Activated naive CD4-positive, alpha-beta T cell treated with anti-CD3 and anti-CD28 coated beads, Interleukin-2, amount 50 U/mL, for 72 hours (primary cell): ENCODE data around the gene PREX1. TPM values are rescaled to one million over a fixed set of nuclear protein-coding genes. Genes with fewer than 3 reads are reported as not detected.
A peak's percentile ranks its signal among the peaks of the same experiment; 100 is the strongest.
"Not testable (repeated sequence)": the region's sequence is repeated elsewhere in the genome, so short reads cannot be mapped to it uniquely, and the experiment has no call there.

ENCODE experiments used
- ATAC-seq, 2 donors: fragments of 150-1000 bp; cut with Tn5 transposase; 2 replicates each; pipeline ENCODE4 v1.10.0; 2021; ENCODE audit warnings: mild to moderate bottlenecking in 2 of 2, moderate library complexity in 2 of 2
- DNase-seq, 2 donors: peaks; one replicate each; pipeline ENCODE4 v3.0.0; 2021 to 2022; ENCODE audit warnings: low spot score in 2 of 2
- H3K27ac Mint-ChIP-seq, 2 donors: one replicate each; pipeline ENCODE4 v1.8.0; 2022; ENCODE audit warnings: mild to moderate bottlenecking in 2 of 2, mixed read lengths in 2 of 2
- H3K36me3 Mint-ChIP-seq, 2 donors: one replicate each; pipeline ENCODE4 v1.8.0; 2022; ENCODE audit warnings: mixed read lengths in 2 of 2
- H3K9me3 Mint-ChIP-seq, 2 donors: one replicate each; pipeline ENCODE4 v1.8.0; 2022; ENCODE audit warnings: mixed read lengths in 2 of 2
- total RNA-seq, 2 donors: library from RNA; stranded (reverse); gene quantifications; one replicate each; pipeline ENCODE4 v1.2.3, GENCODE V29; 2022

Gene PREX1
- total RNA-seq, 2 donors from 2014 or later, result 30.6 to 51.8 TPM

DNA sequence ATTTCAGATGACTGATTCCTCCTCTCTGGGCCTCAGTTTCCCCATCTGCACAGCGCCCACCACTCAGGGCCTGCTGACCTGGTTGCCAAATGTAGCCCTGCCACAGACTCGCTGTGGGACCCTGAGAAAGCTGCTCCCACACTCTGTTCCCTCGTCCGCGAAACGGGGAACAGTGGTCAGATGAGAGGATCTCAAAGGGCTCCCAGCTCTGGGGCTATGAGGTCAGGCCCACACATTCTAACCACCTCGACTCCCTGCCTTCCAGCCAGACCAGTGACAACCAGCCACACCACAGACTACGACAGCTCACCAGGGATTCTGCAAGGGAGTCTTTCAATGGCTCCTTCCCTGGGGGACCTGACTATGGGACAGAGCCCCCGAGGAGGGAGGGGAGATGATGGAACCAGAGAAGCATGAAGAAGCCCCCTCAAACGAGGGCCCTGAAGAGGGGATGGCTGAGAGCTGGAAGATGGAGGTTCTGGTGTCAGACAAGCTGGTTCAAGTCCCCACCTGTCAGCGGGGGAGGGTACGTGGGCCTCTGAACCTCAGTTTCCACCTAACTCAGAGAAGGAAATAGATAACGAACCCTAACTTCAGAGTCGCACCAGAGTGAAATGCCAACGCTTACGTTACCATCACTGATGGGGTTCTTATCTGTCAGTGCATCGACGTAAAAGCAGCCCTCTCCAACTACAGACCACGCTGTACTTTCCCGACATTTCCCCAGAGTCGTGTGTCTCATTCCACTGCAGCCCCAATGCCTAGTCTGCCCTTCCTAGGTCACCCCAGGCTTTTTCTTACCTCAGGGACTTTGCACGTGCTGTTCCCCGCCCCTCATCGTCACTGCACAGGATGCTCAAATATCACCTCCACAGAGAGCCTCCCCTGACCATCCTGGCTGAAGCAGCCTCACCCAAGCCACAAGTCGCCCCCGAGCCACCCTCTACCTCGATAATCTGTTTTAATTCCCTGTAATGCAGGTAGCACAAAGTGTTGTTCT, 60.5 kb downstream of the PREX1 start:
- Mint-ChIP-seq H3K9me3 (peaks cover 0 to 7% of the 10 kb centered on the region in 2 donors), H3K36me3 (peaks cover 8 to 27% of the 10 kb centered on the region in 2 donors), H3K27ac (peak overlapping the region; percentile 44 to 93)
- no peak for DNase-seq
- peak in 1 of 2 donors; percentile 17 for ATAC-seq

DNA sequence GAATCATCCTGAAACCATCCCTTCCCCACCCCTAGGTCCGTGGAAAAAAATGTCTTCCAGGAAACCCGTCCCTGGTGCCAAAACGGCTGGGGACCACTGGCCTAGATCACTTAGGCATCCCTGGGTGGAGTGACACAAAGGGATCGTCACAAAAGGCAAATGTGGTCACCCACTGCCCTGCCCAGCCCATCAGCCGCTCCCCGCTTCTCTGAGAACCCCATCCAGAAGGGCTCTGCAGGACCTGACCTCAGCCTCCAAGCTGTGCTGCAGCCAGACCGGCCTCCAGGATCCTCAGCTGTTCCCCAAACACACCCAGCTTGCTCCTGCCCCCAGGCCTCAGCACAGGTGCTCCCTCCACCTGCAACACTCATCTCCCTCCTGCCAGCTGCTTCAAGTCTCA, 61.6 kb downstream of the PREX1 start:
- Mint-ChIP-seq H3K36me3 (peaks cover 11 to 34% of the 10 kb centered on the region in 2 donors), H3K27ac (peak overlapping the region; percentile 63 to 93), H3K9me3 (peaks cover 0 to 9% of the 10 kb centered on the region in 2 donors)
- ATAC-seq (no peak), DNase-seq (no peak)

GRCh38 chr20:48765359-48765758, 62.4 kb downstream of the PREX1 start:
- Mint-ChIP-seq H3K36me3 (peaks cover 16 to 41% of the 10 kb centered on the region in 2 donors), H3K27ac (no peak overlapping the region), H3K9me3 (peaks cover 0 to 9% of the 10 kb centered on the region in 2 donors)
- ATAC-seq, result no peak
- DNase-seq, result no peak

DNA sequence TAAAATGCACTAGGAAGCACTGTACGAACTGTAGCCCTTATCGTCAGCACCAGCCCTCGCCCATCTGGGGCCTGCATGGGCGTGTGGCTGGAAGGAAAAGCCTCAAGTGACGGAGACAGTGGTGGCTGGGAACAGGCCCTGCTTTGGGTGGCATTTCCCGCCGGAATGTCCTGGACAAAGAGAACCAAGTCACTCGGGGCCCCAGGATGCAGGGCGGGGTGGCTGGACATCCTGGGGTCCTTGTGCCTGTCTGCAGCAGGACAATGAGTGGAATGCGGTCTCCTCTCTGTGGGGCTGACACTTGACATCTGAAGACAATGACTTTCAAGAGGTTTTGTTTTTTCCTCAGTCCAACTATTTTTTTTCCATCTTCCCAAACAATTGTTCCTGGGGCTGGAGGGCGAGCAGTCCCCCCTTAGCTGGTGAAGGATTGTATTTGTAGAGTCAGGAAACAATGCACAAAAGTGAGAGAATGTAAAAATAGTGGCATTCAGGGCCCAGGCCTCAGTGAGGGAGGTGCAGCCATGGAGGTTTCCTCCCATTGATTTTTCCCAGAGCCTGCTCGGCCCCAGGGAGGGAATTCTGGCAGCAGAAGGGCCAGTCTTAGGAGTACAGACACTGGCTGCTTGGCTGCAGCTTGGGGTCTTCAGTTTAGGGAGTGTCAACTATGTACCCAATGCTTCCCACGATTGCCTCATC, 64.4 kb downstream of the PREX1 start:
- no peak for ATAC-seq
- H3K9me3 Mint-ChIP-seq, result peaks cover 0 to 9% of the 10 kb centered on the region in 2 donors
- peaks cover 18 to 50% of the 10 kb centered on the region in 2 donors for H3K36me3 Mint-ChIP-seq
- DNase-seq, result no peak
- H3K27ac Mint-ChIP-seq, result peak overlapping the region in 1 of 2 donors; percentile 1

GRCh38 chr20:48761874-48762273, 65.9 kb downstream of the PREX1 start:
- H3K27ac Mint-ChIP-seq, result peak overlapping the region; percentile 97 to 99
- H3K36me3 Mint-ChIP-seq, result peaks cover 22 to 53% of the 10 kb centered on the region in 2 donors
- ATAC-seq (no peak), DNase-seq (no peak)
- peaks cover 0 to 13% of the 10 kb centered on the region in 2 donors for H3K9me3 Mint-ChIP-seq

GRCh38 chr20:48761023-48761785, 66.6 kb downstream of the PREX1 start:
- Mint-ChIP-seq H3K36me3 (peaks cover 19 to 55% of the 10 kb centered on the region in 2 donors), H3K9me3 (peaks cover 0 to 14% of the 10 kb centered on the region in 2 donors), H3K27ac (peak overlapping the region; percentile 97 to 99)
- DNase-seq, result no peak
- ATAC-seq, result peak in 1 of 2 donors; percentile 8

DNA sequence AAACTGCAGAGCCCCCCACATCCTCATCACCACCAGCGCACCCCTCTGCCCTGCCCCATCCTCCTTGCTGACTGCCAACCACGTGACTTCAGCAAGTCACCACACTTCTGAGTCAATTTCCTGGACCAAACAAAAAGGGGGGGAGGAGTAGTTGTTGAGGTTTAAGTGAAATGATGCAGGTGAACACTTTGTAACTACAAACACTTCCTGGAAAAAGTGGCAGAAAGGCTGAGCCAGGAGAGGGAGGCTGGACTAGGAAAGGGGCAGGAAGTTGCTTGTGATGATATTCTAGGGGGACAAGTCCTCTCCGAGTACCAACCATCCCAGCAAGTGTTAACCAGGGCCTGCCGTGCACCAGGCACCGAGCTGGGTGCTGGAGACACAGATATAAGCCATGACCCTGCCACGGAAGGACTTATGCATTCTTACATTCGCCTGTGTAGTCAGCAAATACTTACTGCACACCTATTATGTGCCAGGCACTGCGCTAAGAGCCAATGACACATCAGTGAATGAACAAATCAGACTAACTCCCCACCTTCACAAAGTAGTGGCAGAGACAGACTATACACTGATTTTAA, 67.3 kb downstream of the PREX1 start:
- peaks cover 0 to 14% of the 10 kb centered on the region in 2 donors for H3K9me3 Mint-ChIP-seq
- DNase-seq (peak; percentile 60 to 71), ATAC-seq (peak; percentile 89 to 91)
- H3K36me3 Mint-ChIP-seq, result peaks cover 19 to 60% of the 10 kb centered on the region in 2 donors
- peak overlapping the region; percentile 97 to 99 for H3K27ac Mint-ChIP-seq

- DNase-seq (no peak), ATAC-seq (peak in 1 of 2 donors; percentile 1)
- H3K27ac Mint-ChIP-seq, result peak overlapping the region; percentile 97 to 99
- peaks cover 19 to 60% of the 10 kb centered on the region in 2 donors for H3K36me3 Mint-ChIP-seq
- peaks cover 0 to 14% of the 10 kb centered on the region in 2 donors for H3K9me3 Mint-ChIP-seq
Observed at GRCh38 chr20:48759631-48760245, 68.1 kb downstream of the PREX1 start.

DNA sequence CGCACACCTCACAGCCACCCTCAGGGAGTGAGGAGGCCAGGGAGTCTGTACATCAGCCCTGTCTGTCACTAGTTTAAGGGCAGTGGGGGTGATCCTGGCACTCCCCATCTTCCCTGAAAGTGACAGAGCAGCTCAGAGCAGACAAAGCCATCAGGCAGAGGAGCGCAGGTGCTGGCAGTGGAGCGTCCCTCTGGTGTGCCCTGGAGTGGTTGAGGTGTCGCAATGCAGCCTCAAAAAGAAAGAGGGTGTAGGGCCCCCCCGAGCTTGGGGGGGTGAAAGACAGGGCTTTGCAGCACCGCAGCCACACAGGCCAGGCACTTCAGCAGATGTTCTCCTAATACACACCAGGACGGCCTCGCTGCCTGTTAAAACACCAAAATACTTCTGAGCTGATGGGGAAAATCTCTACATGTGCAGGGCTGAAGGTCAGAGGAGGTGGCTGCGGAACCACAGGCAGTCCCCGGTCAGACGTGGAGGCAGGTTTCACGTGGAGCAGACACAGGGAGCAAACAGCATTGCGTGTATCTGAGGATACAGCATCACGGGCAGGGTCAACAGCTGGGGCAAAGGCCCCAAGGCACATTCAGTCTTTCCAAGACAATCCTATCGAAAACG, 69.5 kb downstream of the PREX1 start:
- Mint-ChIP-seq H3K36me3 (peaks cover 19 to 66% of the 10 kb centered on the region in 2 donors), H3K27ac (peak overlapping the region; percentile 79 to 97), H3K9me3 (peaks cover 0 to 19% of the 10 kb centered on the region in 2 donors)
- ATAC-seq (no peak), DNase-seq (no peak)

DNA sequence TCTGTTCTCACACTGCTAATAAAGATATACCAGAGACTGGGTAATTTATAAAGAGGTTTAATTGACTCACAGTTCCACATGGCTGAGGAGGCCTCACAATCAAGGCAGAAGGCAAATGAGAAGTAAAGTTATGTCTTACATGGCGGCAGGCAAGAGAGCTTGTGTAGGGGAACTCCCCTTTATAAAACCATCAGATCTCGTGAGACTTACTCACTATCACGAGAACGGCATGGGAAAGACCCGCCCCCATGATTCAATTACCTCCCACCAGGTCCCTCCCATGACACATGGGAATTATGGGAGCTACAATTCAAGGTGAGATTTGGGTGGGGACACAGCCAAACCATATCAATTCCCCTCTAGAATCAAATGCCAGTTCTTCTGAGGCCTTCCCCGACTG, 71.0 kb downstream of the PREX1 start:
- Mint-ChIP-seq H3K36me3 (peaks cover 12 to 72% of the 10 kb centered on the region in 2 donors), H3K27ac (peak overlapping the region in 1 of 2 donors; percentile 97), H3K9me3 (peaks cover 0 to 19% of the 10 kb centered on the region in 2 donors)
- not testable (repeated sequence) for DNase-seq, ATAC-seq

DNA sequence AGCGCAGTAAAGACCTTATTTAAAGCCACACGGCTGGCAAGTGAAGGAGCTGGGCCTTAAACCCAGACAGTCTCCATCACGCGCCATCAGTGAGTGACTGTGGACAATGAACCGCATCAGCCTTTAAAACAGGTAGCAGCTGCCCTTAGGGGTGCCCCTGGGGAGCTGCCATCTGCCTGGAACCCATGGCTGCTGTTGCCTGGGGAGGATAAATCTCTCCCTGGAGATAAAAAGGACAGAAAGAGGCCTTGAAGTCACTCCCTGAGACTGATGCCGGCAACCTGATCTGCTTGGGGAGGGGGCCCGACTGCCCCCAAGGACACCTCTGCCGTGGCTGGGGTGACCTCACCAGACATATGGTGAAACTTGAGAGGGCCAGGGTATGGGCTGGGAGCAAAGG, 73.5 kb downstream of the PREX1 start:
- peaks cover 0 to 27% of the 10 kb centered on the region in 2 donors for H3K9me3 Mint-ChIP-seq
- ATAC-seq (no peak), DNase-seq (no peak)
- peaks cover 5 to 70% of the 10 kb centered on the region in 2 donors for H3K36me3 Mint-ChIP-seq
- no peak overlapping the region for H3K27ac Mint-ChIP-seq

- Mint-ChIP-seq H3K9me3 (peaks cover 0 to 27% of the 10 kb centered on the region in 2 donors), H3K36me3 (peaks cover 5 to 69% of the 10 kb centered on the region in 2 donors), H3K27ac (no peak overlapping the region)
- ATAC-seq, result peak in 1 of 2 donors; percentile 19
- DNase-seq, result no peak
Observed at GRCh38 chr20:48752963-48753362, 74.8 kb downstream of the PREX1 start.

GRCh38 chr20:48751871-48752270, 75.9 kb downstream of the PREX1 start:
- no peak for ATAC-seq
- DNase-seq, result no peak
- Mint-ChIP-seq H3K27ac (peak overlapping the region; percentile 13 to 41), H3K9me3 (peaks cover 0 to 22% of the 10 kb centered on the region in 2 donors), H3K36me3 (peaks cover under 1 to 58% of the 10 kb centered on the region in 2 donors)

DNA sequence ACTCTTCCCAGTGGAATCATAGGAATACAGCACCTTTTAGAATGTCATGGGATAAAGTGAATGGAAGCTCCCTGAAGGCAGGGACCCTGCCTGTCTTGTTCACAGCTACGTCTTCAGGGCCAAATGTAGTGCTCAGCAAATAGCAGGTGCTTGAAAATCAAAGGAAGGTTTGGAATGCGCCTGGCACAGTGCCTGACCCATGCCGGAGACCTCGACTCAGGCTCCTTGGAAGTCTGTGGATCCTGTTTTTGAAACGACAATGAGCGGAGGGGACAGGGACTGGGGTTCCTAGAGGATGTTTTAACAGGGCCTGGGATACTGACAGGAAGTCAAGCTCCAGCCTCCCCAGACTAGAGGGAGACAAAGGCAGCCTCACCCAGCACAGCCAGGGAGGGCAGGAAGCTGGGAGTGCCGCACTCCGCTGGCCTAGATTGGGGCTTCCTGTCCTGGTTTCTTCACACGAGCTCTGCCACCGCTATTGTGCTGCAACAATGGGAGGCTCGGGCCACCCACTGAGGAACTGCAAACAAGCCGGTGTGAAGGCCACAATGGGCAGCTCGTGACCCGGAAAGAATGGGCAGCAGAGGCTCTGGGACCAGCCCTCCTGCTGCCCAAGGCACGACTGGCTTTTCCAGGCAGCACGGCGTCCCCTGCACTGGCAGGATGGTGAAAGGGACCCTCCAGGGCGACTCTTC, 76.7 kb downstream of the PREX1 start:
- DNase-seq (no peak), ATAC-seq (peak in 1 of 2 donors; percentile 74)
- Mint-ChIP-seq H3K9me3 (peaks cover 0 to 18% of the 10 kb centered on the region in 2 donors), H3K36me3 (peaks cover 0 to 50% of the 10 kb centered on the region in 2 donors), H3K27ac (peak overlapping the region in 1 of 2 donors; percentile 41)
